Left forelimb (tissue), 1 donor: Measurements from ENCODE around the gene UQCRC2.
"Not testable (repeated sequence)": the region's sequence is repeated elsewhere in the genome, so short reads cannot be mapped to it uniquely, and the experiment has no call there.

Experiments
- DNase-seq: peaks from one replicate; pipeline ENCODE4 v3.0.0-alpha.2; 2018; ENCODE audit warnings: low spot score

UQCRC2 gene

DNA sequence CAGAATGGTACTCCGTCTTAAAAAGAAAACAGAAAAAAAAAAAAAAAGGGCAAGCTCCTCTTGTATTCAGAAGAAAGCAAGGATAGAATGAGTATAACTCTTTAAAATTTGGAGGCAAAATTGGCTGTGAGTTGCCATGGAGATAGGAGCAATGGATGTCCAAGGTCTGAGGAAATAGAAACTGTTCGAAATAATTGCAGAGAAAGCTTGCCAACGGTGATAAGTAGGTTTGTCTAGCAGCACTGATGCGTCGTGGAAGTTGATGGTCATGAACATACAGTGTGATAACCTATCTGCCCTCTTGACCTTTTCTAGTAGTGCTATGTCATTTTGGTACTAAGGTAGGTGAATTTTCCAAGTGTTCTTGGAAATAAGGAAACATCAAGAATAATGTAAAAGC, 57.7 kb downstream of the UQCRC2 start:
- DNase-seq: no peak

DNA sequence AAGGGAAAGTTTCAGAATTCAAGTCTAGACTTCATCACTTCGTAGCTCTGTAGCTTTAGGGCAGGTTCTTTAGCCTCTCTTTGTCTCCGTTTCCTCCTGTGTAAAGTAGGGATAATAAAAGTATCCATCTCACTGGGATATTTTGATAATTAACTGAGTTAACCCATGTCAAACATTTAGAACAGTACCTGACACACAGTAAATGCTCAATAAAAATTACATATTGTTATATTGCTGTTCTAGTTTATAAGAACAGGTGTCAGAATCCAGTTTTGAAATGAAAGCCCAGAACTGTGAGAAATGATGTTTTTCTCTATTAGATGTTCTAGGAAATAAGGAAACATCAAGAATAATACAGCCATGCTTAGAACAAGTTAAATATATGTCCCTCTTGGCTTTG, 59.1 kb downstream of the UQCRC2 start:
- no peak for DNase-seq

DNA sequence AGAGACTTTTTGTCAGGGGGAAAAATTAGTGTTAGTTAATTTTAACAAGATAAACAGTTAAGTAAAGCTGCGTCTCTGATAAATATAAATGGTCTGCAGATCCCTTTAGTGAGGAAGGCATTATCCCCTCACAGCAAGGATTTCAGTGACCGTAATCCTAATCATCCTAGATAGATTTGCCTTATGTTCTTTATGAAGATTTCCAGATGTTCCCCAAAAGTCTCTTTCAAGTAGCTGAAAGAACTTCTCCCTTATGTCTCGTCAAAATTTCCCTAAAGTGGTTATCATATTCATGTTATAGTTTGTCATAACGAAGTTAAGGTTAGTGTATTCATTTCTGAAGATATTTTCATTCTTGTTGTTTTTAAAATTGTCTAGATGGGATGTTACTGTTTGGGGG, 60.3 kb downstream of the UQCRC2 start:
- DNase-seq: no peak

DNA sequence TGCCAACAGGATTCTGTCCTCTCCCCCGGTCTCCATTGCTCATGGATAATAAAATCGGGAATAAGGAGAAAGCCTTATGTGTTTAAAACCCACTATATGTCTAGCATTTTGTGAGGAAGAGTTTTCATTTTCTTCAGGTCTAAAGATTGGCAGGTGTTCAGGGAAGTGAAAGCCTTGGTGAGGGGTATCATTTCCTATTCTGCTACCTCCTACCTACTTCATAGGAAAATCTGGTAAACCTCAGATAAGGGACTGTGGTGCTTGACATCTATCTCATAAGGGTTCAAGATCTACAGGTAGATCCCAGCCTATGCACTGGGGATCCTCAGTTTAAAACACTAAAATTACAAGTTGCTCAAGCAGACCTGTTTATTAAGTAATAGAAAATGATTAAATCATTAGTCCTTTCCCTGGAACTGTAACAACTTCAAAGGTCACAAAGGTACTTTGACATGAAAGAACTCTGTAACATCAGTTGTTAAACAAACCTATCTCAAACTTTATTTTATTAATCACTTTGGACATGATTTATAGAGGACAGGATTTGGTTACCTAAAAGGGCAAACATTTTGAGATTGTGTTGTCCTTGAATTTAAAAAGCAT, 61.2 kb downstream of the UQCRC2 start:
- DNase-seq: no peak

DNA sequence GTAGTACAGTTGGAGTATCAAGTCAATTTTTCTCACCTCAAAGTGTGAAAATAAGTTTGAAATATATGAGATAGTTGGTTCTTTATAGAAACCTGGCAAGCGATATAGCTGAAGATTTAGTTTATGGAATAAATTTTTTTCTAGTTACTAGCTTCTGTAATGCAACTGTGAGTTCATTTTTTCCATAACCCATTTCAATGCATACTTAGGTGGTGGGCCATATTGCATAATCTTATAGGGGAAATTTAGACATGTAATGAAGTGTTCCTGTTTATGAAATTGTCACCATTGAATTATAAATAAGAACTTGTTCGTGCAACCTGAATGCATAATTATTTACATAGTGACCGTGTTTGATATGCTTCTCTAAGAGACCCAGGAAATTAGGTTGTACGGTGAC, 63.8 kb downstream of the UQCRC2 start:
- DNase-seq: no peak

DNA sequence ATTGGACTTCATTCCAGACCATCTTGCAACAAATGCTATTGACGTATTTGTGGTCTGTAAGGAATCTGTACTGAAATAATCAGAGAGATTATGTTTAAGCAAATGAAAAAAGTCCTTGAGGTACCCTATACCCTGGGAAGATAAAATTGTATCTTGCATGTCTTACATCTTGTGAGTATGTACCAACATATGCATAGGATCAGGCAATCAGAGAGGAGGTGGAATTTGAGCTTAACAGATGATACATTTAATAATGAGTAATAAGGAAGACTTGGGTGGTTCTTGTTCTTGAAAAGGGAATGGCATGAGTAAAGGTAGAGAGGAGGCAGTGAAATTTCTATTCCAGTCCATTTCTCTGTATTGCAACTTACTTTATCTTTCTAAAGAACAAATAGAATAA, 65.4 kb downstream of the UQCRC2 start:
- no peak for DNase-seq

DNA sequence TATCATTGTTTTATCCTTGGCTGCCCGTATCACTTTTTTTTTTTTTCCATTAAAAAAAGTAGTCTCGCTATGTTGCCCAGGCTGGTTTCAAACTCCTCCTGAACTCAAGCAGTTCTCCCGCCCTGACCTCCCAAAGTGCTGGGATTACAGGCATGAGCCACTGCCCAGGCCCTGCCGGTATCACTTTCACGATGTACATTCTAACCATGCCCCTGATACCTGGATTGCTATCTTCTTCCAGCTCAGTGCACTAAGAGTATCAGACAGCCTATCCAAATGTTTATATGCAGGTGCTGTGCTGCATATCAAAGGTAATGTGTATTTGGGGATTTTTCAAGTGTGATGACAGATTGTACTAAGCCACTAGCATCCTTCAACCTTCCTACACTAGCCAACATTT, 69.0 kb downstream of the UQCRC2 start:
- no peak for DNase-seq

DNA sequence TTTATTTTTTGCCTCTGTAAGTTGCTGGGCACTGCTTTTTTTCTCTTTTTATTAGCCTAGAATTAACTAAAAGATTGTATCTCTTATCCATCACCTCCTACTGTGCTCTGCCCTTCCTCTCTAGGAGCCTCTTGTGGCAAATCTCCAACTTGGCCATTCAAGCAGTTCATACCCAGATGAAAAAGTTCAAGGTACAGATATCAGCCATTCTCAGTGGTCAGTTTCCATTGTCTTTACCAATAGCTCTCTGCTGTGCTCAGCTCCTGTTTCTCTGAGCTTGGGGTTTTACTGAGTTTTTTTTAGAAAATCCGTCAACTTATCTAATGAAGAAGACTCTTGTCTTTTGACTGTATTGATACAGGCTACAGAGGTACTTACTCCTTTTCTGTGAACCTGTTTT, 70.3 kb downstream of the UQCRC2 start:
- no peak for DNase-seq

DNA sequence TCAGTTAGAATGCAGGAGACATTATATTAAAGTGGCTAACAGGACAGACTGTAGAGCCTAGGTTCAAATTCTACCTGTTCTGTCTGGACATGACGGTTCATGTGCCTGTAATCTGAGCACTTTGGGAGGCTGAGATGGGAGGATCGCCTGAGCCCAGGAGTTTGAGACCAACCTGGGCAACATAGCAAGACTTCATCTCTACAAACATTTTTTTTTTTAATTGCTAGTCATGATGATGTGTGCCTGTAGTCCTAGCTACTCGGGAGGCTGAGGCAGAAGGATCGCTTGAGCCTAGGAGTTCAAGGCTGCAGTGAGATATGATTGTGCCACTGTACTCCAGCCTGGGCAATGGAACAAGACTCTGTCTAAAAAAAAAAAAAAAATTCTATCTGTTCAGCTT, 71.6 kb downstream of the UQCRC2 start:
- not testable (repeated sequence) for DNase-seq

DNA sequence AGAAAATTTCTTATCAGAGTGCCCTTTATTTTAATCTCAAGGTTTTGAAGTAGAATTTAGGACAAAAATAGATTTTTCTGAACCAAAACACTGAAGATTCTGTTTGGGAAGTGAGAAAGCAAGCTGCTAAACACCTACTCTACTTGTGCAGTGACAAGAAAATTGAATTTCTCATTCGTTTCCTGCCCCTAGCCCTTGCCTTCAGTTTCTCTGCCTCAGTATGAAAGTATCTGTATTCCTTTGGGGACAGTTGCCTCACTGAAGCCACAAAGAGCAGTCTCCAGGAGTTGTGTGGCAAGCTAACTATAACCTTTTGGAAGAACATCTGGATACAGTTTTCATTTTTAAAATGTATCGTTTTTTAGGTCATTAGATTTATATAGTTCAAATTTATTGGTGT, 74.5 kb downstream of the UQCRC2 start:
- DNase-seq: no peak

DNA sequence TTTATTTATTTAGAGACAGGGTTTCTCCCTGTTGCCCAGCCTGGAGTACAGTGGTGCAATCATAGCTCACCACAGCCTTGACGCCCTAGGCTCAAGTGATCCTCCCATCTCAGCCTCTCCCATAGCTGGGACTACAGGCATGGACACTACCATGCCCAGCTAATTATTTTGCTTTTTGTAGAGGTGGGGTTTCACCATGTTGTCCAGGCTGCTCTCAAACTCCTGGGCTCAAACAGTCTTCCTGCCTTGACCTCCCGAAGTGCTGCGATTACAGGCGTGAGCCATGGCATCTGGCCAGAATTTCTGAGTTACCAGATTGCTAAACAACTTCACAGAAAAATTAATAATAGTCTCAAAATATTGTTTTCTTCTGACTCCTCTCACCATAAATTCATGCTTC, 76.5 kb downstream of the UQCRC2 start:
- DNase-seq: no peak

DNA sequence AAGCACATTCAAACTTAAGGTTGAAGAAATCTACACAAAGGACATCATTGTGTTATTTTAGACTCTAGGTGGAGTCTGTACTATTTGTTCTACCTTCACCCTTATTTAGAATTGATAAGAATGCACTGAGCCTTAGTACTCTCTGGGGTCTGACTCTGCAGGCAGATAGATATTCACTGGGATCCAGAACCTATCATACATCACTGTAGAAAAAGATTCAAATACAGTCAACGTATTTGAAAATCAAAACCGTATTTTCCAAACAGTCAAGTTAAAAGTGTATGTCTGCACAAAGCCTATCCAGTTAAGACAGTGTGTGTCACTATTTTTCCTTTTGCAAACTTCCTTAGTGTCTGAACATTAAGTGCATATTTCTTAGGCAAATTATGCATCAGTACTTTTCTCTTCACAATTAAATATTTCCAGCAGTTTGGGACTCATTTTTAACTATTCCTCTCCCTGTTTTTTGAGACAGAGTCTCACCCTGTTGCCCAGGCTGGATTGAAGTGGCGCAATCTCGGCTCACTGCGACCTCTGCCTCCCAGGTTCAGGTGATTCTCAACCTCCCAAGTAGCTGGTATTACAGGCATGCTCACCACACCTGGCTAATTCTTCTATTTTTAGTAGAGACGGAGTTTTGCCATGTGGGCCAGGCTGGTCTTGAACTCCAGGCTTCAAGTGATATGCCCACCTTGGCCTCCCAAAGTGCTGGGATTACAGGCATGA, 77.1 kb downstream of the UQCRC2 start:
- no peak for DNase-seq

DNA sequence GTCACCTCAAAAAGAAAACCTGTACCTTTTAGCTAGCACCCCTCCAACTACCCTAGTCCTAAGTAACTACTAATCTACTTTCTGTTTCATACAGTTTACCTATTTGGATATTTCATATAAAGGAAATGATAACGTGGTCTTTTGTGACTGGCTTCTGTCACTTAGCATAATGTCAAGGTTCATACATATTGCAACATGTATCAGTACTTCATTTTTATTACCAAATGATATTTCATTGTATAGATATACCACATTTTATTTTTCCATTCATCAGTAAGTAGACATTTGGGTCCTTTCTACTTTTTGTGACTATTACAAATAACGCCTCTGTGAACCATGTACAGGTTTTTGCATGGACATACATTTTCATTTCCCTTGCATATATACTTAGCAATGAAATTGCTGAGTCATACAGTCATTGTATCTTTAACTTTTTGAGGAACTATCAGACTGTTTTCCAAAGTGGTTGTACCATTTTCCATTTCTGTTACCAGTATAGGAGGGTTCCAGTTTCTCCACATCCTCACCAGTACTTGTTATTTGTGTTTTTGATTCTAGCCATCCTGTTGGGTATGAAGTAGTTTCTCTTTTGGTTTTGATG, 78.4 kb downstream of the UQCRC2 start:
- DNase-seq: no peak
